Hypothalamus (tissue), 51 donors: ENCODE data around the gene NFKB2.

ENCODE experiments used
- DNase-seq, 51 donors: peaks; one replicate each; lab custom pipeline; 2025; lab: John Stamatoyannopoulos, UW

Gene NFKB2

GRCh38 chr10:102407425-102408130, 12.1 kb downstream of the NFKB2 start:
- no peak for DNase-seq

GRCh38 chr10:102408131-102408727, 12.7 kb downstream of the NFKB2 start:
- peak in 3 of 51 donors; percentile 17 to 56 (median 18) for DNase-seq

GRCh38 chr10:102408728-102409603, 13.5 kb downstream of the NFKB2 start:
- DNase-seq, result peak in 34 of 51 donors; percentile 11 to 76 (median 54)

- DNase-seq, result peak in 2 of 51 donors; percentile 28 to 45
Observed at GRCh38 chr10:102409604-102410428, 14.3 kb downstream of the NFKB2 start.

GRCh38 chr10:102410429-102411073, 15.0 kb downstream of the NFKB2 start:
- peak in 30 of 51 donors; percentile 12 to 77 (median 42) for DNase-seq

GRCh38 chr10:102411341-102412255, 16.1 kb downstream of the NFKB2 start:
- DNase-seq, result no peak

GRCh38 chr10:102412293-102412692, 16.8 kb downstream of the NFKB2 start:
- no peak for DNase-seq

GRCh38 chr10:102413053-102413705, 17.7 kb downstream of the NFKB2 start:
- peak in 27 of 51 donors; percentile 8 to 69 (median 37) for DNase-seq

GRCh38 chr10:102413806-102414561, 18.5 kb downstream of the NFKB2 start:
- DNase-seq, result no peak

GRCh38 chr10:102414749-102415148, 19.2 kb downstream of the NFKB2 start:
- DNase-seq, result no peak

- no peak for DNase-seq
Observed at GRCh38 chr10:102416283-102416682, 20.8 kb downstream of the NFKB2 start.

GRCh38 chr10:102416695-102417094, 21.2 kb downstream of the NFKB2 start:
- DNase-seq, result no peak

- DNase-seq, result peak in 11 of 51 donors; percentile 18 to 62 (median 32)
Observed at GRCh38 chr10:102418622-102419268, 23.2 kb downstream of the NFKB2 start, which contains the start of gene PSD. Gene PSD (minus strand): TSS chr10:102418785. CDS start chr10:102417038, 1,747 bp downstream.

- peak in 49 of 51 donors; percentile 11 to 83 (median 57) for DNase-seq
Observed at GRCh38 chr10:102419269-102420180, 24.0 kb downstream of the NFKB2 start.

- peak in 1 of 51 donors; percentile 56 for DNase-seq
Observed at GRCh38 chr10:102420181-102420713, 24.7 kb downstream of the NFKB2 start.
